ENCODE data around the gene NIPSNAP3A.

GRCh38 chr9:104788251-104788650 lies 40.8 kb downstream of the NIPSNAP3A start:
- TF ChIP-seq CTCF (IDR thresholded peaks at IDR 0.05) (no peak), POLR2A (IDR thresholded peaks at IDR 0.05) (no peak)

Measured in heart left ventricle (tissue), 13 donors.